GM18511 (cell line): Measurements from ENCODE around the gene AOAH.

ENCODE experiments used
- ATAC-seq: cut with Tn5 transposase; IDR thresholded peaks from one replicate; pipeline ENCODE4 v1.9.1; 2021; ENCODE audit warnings: mild to moderate bottlenecking, moderate library complexity; ENCODE audit not compliant: unreplicated experiment

The AOAH gene

GRCh38 chr7:36723951-36724664 lies at the start of gene AOAH:
TSS of gene AOAH (minus strand) at chr7:36724494. CDS start at chr7:36724148, 346 bp downstream.
- ATAC-seq, result peak; percentile 95

- no peak for ATAC-seq
Measured at GRCh38 chr7:36766451-36766850, 42.2 kb upstream of the AOAH start.

- no peak for ATAC-seq
Measured at GRCh38 chr7:36765605-36766004, 41.3 kb upstream of the AOAH start.

- ATAC-seq, result no peak
Measured at GRCh38 chr7:36764929-36765328, 40.6 kb upstream of the AOAH start.

- no peak for ATAC-seq
Measured at GRCh38 chr7:36763132-36763816, 39.0 kb upstream of the AOAH start.

- ATAC-seq, result no peak
Measured at GRCh38 chr7:36762394-36762793, 38.1 kb upstream of the AOAH start.

- ATAC-seq, result no peak
Measured at GRCh38 chr7:36761835-36762234, 37.5 kb upstream of the AOAH start.

GRCh38 chr7:36760856-36761762 lies 36.8 kb upstream of the AOAH start:
- ATAC-seq, result no peak

GRCh38 chr7:36758879-36759278 lies 34.6 kb upstream of the AOAH start:
- ATAC-seq, result no peak

GRCh38 chr7:36755484-36755883 lies 31.2 kb upstream of the AOAH start:
- ATAC-seq, result no peak

GRCh38 chr7:36752026-36752711 lies 27.9 kb upstream of the AOAH start:
- no peak for ATAC-seq

- ATAC-seq, result no peak
Measured at GRCh38 chr7:36750451-36750850, 26.2 kb upstream of the AOAH start.

- ATAC-seq, result no peak
Measured at GRCh38 chr7:36749282-36749960, 25.1 kb upstream of the AOAH start.

GRCh38 chr7:36748017-36748487 lies 23.8 kb upstream of the AOAH start:
- ATAC-seq, result peak; percentile 68

GRCh38 chr7:36747280-36748016 lies 23.2 kb upstream of the AOAH start:
- no peak for ATAC-seq

GRCh38 chr7:36746347-36746746 lies 22.1 kb upstream of the AOAH start:
- ATAC-seq, result no peak

GRCh38 chr7:36742911-36743775 lies 18.8 kb upstream of the AOAH start:
- ATAC-seq, result peak; percentile 72

- no peak for ATAC-seq
Measured at GRCh38 chr7:36741866-36742265, 17.6 kb upstream of the AOAH start.

- no peak for ATAC-seq
Measured at GRCh38 chr7:36739351-36739750, 15.1 kb upstream of the AOAH start.
